ENCODE results near the gene EPG5. TPM values are rescaled to one million over a fixed set of nuclear protein-coding genes. Genes with fewer than 3 reads are reported as not detected.

EPG5 gene
- total RNA-seq, 1 donor from 2014 or later = 34.0 TPM

DNA sequence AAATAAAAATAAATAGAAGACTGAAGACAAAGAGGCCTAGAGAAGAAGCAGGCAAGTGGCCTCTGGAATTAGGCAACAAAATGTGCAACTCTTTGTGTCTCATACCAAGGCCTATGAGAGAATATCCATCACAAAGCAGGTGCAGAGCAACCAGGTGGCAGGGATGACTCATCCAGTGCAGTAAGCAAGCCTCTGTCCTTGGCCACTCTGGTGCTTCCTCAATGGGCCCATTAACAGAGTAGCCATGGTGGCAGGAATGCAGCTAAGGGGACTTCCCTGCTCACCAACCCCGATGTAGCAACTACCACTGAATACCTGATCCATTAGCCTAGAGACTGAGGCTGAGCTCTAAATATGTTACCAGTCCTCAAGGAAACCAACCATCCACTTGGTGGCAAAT is 11.0 kb upstream of the EPG5 start:
- no peak overlapping the region for H3K27ac Mint-ChIP-seq
- no peaks in the 10 kb centered on the region for H3K4me1 Mint-ChIP-seq
- TF ChIP-seq, protein P1, sequence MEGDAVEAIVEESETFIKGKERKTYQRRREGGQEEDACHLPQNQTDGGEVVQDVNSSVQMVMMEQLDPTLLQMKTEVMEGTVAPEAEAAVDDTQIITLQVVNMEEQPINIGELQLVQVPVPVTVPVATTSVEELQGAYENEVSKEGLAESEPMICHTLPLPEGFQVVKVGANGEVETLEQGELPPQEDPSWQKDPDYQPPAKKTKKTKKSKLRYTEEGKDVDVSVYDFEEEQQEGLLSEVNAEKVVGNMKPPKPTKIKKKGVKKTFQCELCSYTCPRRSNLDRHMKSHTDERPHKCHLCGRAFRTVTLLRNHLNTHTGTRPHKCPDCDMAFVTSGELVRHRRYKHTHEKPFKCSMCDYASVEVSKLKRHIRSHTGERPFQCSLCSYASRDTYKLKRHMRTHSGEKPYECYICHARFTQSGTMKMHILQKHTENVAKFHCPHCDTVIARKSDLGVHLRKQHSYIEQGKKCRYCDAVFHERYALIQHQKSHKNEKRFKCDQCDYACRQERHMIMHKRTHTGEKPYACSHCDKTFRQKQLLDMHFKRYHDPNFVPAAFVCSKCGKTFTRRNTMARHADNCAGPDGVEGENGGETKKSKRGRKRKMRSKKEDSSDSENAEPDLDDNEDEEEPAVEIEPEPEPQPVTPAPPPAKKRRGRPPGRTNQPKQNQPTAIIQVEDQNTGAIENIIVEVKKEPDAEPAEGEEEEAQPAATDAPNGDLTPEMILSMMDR (IDR thresholded peaks at IDR 0.05) = no peak
- TF ChIP-seq EZH2phosphoT487 (IDR thresholded peaks at IDR 0.05) (no peak), EZH2 (IDR thresholded peaks at IDR 0.05) (no peak)
- peaks cover 4% of the 10 kb centered on the region for H3K27me3 Mint-ChIP-seq (ENCODE audit: insufficient read depth, low read depth)
- Histone ChIP-seq H4K20me1 (ENCODE audit: low read depth) (no peaks in the 10 kb centered on the region), H3K4me2 (no peak overlapping the region), H3K36me3 (no peaks in the 10 kb centered on the region), H3K4me1 (no peaks in the 10 kb centered on the region), H2AFZ (replicated peaks) (no peak overlapping the region), H3K27me3 (no peaks in the 10 kb centered on the region), H3K9me3 (ENCODE audit: low read depth) (no peaks in the 10 kb centered on the region), H3K79me2 (ENCODE audit: low read depth) (no peaks in the 10 kb centered on the region), H3K9ac (no peak overlapping the region), H3F3A (ENCODE audit: low read depth) (no peaks in the 10 kb centered on the region), H3K4me3 (no peak overlapping the region), H3K27ac (no peak overlapping the region)
- no peak for DNase-seq (ENCODE audit: low spot score)
- no peaks in the 10 kb centered on the region for H3K36me3 Mint-ChIP-seq
- H3K4me3 Mint-ChIP-seq = no peak overlapping the region
- H3K9me3 Mint-ChIP-seq = no peaks in the 10 kb centered on the region

DNA sequence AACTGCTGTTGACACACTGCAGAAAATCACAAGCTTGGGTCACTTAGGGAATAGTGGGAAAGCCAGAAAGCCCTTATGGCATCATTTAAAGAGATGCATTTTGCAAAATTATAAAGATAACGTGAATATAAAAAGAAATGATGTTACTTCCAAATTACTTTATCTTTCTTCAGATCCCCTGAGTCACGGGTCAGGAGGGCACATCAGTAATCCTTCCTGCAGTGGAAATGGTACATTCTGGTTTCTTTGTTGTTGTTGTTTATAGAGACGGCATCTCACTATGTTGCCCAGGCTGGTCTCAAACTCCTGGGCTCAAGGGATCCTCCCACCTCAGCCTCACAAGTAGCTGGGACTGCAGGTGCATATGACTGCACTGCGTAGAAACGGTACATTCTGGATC is 9.8 kb upstream of the EPG5 start:
- H3K27me3 ChIP-seq = no peaks in the 10 kb centered on the region
- no peak overlapping the region for H3K27ac ChIP-seq
- H3K36me3 ChIP-seq = no peaks in the 10 kb centered on the region
- no peaks in the 10 kb centered on the region for H3F3A ChIP-seq (ENCODE audit: low read depth)
- no peaks in the 10 kb centered on the region for H3K4me1 Mint-ChIP-seq
- peaks cover 4% of the 10 kb centered on the region for H3K27me3 Mint-ChIP-seq (ENCODE audit: insufficient read depth, low read depth)
- H3K9ac ChIP-seq = no peak overlapping the region
- no peaks in the 10 kb centered on the region for H3K9me3 ChIP-seq (ENCODE audit: low read depth)
- no peak overlapping the region for H3K4me3 ChIP-seq
- no peak for DNase-seq (ENCODE audit: low spot score)
- H2AFZ ChIP-seq (replicated peaks) = no peak overlapping the region
- no peaks in the 10 kb centered on the region for H3K4me1 ChIP-seq
- H3K79me2 ChIP-seq (ENCODE audit: low read depth) = no peaks in the 10 kb centered on the region
- H3K4me2 ChIP-seq = no peak overlapping the region
- TF ChIP-seq EZH2phosphoT487 (IDR thresholded peaks at IDR 0.05) (no peak), EZH2 (IDR thresholded peaks at IDR 0.05) (no peak)
- TF ChIP-seq, protein P1 (IDR thresholded peaks at IDR 0.05) = no peak
- H3K9me3 Mint-ChIP-seq = no peaks in the 10 kb centered on the region
- H4K20me1 ChIP-seq (ENCODE audit: low read depth) = no peaks in the 10 kb centered on the region
- H3K4me3 Mint-ChIP-seq = no peak overlapping the region
- H3K27ac Mint-ChIP-seq = no peak overlapping the region
- H3K36me3 Mint-ChIP-seq = no peaks in the 10 kb centered on the region

DNA sequence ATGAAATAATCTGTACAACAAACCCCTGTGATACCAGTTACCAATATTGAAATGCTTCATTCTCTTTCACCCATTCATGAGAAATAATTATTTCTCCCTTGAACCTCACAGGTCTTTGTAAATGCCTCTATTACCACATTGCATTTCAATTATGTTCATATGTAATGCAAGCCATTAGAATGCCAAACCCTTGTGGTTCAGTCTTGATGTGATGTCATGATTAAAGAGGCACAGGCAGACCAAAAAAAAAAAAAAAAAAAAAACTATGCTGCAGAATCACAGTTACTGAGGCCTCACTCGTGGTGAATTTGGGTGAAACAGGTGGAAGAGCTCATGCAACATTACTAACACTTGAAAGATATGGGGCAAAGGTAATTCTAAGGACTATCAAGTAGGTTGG is 9.4 kb upstream of the EPG5 start:
- Histone ChIP-seq H3K4me1 (no peaks in the 10 kb centered on the region), H3K79me2 (ENCODE audit: low read depth) (no peaks in the 10 kb centered on the region), H3K4me2 (no peak overlapping the region), H2AFZ (replicated peaks) (no peak overlapping the region), H3K9me3 (ENCODE audit: low read depth) (no peaks in the 10 kb centered on the region), H3K9ac (no peak overlapping the region), H3K36me3 (no peaks in the 10 kb centered on the region), H3K4me3 (no peak overlapping the region), H3K27ac (no peak overlapping the region), H4K20me1 (ENCODE audit: low read depth) (no peaks in the 10 kb centered on the region), H3K27me3 (no peaks in the 10 kb centered on the region), H3F3A (ENCODE audit: low read depth) (no peaks in the 10 kb centered on the region)
- Mint-ChIP-seq H3K9me3 (no peaks in the 10 kb centered on the region), H3K4me3 (no peak overlapping the region), H3K4me1 (no peaks in the 10 kb centered on the region), H3K27ac (no peak overlapping the region), H3K36me3 (no peaks in the 10 kb centered on the region), H3K27me3 (ENCODE audit: insufficient read depth, low read depth) (peaks cover 4% of the 10 kb centered on the region)
- no peak for TF ChIP-seq EZH2phosphoT487 (IDR thresholded peaks at IDR 0.05)
- TF ChIP-seq, protein P1 (IDR thresholded peaks at IDR 0.05) = no peak
- no peak for TF ChIP-seq EZH2 (IDR thresholded peaks at IDR 0.05)
- DNase-seq (ENCODE audit: low spot score) = no peak

Measured in neural progenitor cell (in vitro differentiated cells).